PC-3 (cell line): ENCODE data around the gene DUOX2.

Experiments
- CTCF ChIP-seq: fragments of 300-600 bp; sonication (generic); conservative IDR thresholded peaks from 2 replicates; pipeline ENCODE4 v1.5.1; 2017; ENCODE audit warnings: antibody characterized with exemption, low read depth, mild to moderate bottlenecking, low read length
- EZH2 ChIP-seq: fragments of 300-600 bp; sonication (generic); IDR thresholded peaks from one replicate; pipeline ENCODE4 v1.6.1; 2017; ENCODE audit warnings: antibody characterized with exemption, mild to moderate bottlenecking, low read length; ENCODE audit not compliant: unreplicated experiment
- EZH2phosphoT487 ChIP-seq: fragments of 300-600 bp; sonication (generic); IDR thresholded peaks from 2 replicates; pipeline ENCODE4 v1.6.1; 2018; ENCODE audit warnings: mild to moderate bottlenecking, antibody characterized with exemption, low read length, borderline replicate concordance

DNA sequence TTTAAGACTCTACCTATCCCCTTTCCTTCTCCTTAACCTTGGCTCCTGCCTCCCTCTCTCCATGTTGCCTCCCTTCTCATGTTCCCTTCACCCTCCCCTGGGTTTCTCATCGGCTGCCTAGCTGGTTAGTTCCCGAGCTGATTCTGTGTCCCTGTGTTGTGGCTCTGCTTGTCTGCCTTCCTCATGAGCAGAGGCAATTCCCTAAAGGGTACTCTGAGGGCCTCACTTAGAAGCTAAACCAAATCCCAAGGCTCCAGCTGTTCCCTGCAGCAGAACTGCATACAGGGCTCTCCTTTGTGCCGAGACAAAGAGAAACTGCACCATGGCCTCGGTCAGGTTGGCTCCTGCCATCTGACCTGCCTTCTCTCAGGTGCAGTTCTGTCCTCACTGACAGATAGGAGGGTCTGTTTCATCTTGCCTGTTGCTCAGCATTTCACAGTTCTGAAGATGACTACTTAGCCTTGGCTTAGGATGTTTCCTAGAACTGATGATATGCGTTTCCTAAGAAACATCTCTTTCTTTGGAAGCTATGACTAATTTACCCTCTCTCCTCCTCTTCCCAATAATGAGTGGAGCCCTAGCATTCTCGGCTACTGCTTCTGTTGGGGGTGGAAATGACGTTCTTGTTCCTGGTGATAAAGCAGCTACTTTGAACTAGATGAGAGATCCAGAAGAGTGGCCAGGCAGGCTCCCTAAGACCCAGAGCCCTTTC is 42.9 kb upstream of the DUOX2 start:
- no peak for TF ChIP-seq CTCF
- no peak for TF ChIP-seq EZH2phosphoT487
- TF ChIP-seq EZH2 = no peak
